A673 (cell line): ENCODE results near the gene GNG7. TPM values are rescaled to one million over a fixed set of nuclear protein-coding genes. Genes with fewer than 3 reads are reported as not detected.

Experiments used
- BruUV-seq: library from RNA; stranded (reverse); fragments of 400-500 nt; replicated peaks from 2 replicates; lab custom pipeline; 2021; lab: Mats Ljungman, UMichigan
- CTCF ChIA-PET: fragments of 300-600 bp; sonication (Branson Sonifier 250); formaldehyde crosslinking; loops from one replicate; lab custom pipeline; 2022; ENCODE audit warnings: antibody characterized with exemption; lab: Charles Lee
- POLR2A ChIA-PET: fragments of 300-600 bp; sonication (Branson Sonifier 250); formaldehyde crosslinking; loops from one replicate; lab custom pipeline; 2022; ENCODE audit warnings: antibody characterized with exemption; ENCODE audit not compliant: low non-redundant PET; lab: Charles Lee
- DNase-seq: peaks from one replicate; pipeline ENCODE4 v3.0.0-alpha.2; 2015; ENCODE audit warnings: low spot score
- H3K27ac ChIP-seq: fragments of 200-600 bp; sonication (generic); 2 replicates; pipeline ENCODE4 v1.5.1; 2016; ENCODE audit warnings: mixed run types, low read depth, mild to moderate bottlenecking, mixed read lengths, antibody characterized with exemption, low read length; ENCODE audit not compliant: poor library complexity, severe bottlenecking
- H3K27me3 ChIP-seq: fragments of 200-600 bp; sonication (generic); replicated peaks from 2 replicates; pipeline ENCODE4 v1.6.1; 2017; ENCODE audit warnings: mixed run types, low read depth, mild to moderate bottlenecking, mixed read lengths, antibody characterized with exemption, low read length; ENCODE audit not compliant: insufficient read depth, poor library complexity
- H3K36me3 ChIP-seq: fragments of 200-600 bp; sonication (generic); 2 replicates; pipeline ENCODE4 v1.6.1; 2016; ENCODE audit warnings: mixed run types, mild to moderate bottlenecking, mixed read lengths, antibody characterized with exemption, low read length; ENCODE audit not compliant: insufficient read depth, poor library complexity, severe bottlenecking
- H3K4me1 ChIP-seq: fragments of 200-600 bp; sonication (generic); 2 replicates; pipeline ENCODE4 v1.6.1; 2017; ENCODE audit warnings: mixed run types, mild to moderate bottlenecking, mixed read lengths, antibody characterized with exemption, low read length; ENCODE audit not compliant: insufficient read depth, poor library complexity, severe bottlenecking
- H3K4me3 ChIP-seq: fragments of 200-600 bp; sonication (generic); 2 replicates; pipeline ENCODE4 v1.5.1; 2016; ENCODE audit warnings: low read depth, mixed run types, mild to moderate bottlenecking, mixed read lengths, low read length; ENCODE audit not compliant: poor library complexity, severe bottlenecking
- H3K9me3 ChIP-seq: fragments of 200-600 bp; sonication (generic); 2 replicates; pipeline ENCODE4 v1.6.1; 2016; ENCODE audit warnings: mixed run types, low read depth, mild to moderate bottlenecking, mixed read lengths, antibody characterized with exemption, low read length; ENCODE audit not compliant: poor library complexity, severe bottlenecking
- CTCF ChIP-seq: fragments of 300-800, 200-600 bp; sonication (generic); conservative IDR thresholded peaks from 2 replicates; pipeline ENCODE4 v1.5.1; 2017; ENCODE audit warnings: low read depth, mild to moderate bottlenecking, antibody characterized with exemption, low read length, moderate library complexity, mixed read lengths
- EZH2 ChIP-seq: fragments of 200-600 bp; sonication (generic); IDR thresholded peaks from 2 replicates; pipeline ENCODE4 v1.6.1; 2017; ENCODE audit warnings: borderline replicate concordance, low read depth, mild to moderate bottlenecking, mixed read lengths, antibody characterized with exemption, low read length; ENCODE audit not compliant: poor library complexity, severe bottlenecking
- intact Hi-C: fragments of 100-400 bp; cut with micrococcal nuclease; formaldehyde crosslinking; loops from one replicate; pipeline ENCODE4 v1.10.0; 2022; ENCODE audit not compliant: unreplicated experiment
- total RNA-seq: library from RNA; stranded (reverse); gene quantifications from 2 replicates; pipeline ENCODE4 v1.2.3, GENCODE V29; 2021

Gene GNG7
- total RNA-seq, 1 experiment from 2014 or later, result 0.30 TPM

- Histone ChIP-seq H3K4me1 (no peaks in the 10 kb centered on the region), H3K4me3 (no peak overlapping the region), H3K27me3 (peaks cover 7% of the 10 kb centered on the region), H3K36me3 (no peaks in the 10 kb centered on the region), H3K27ac (no peak overlapping the region), H3K9me3 (no peaks in the 10 kb centered on the region)
- POLR2A ChIA-PET, result no interaction called here
- intact Hi-C loops, result no loop called here
- TF ChIP-seq EZH2 (no peak), CTCF (no peak)
- BruUV-seq, result no TSS peak
- DNase-seq, result no peak
- CTCF ChIA-PET, result no interaction called here
These were observed 44.9 kb upstream of the GNG7 start for GRCh38 chr19:2747349-2747748.

- no peak overlapping the region for H3K4me3 ChIP-seq
- DNase-seq, result no peak
- no TSS peak for BruUV-seq
- no peak overlapping the region for H3K27ac ChIP-seq
- peaks cover 7% of the 10 kb centered on the region for H3K27me3 ChIP-seq
- ChIA-PET POLR2A (no interaction called here), CTCF (no interaction called here)
- H3K36me3 ChIP-seq, result no peaks in the 10 kb centered on the region
- intact Hi-C loops, result no loop called here
- no peaks in the 10 kb centered on the region for H3K9me3 ChIP-seq
- H3K4me1 ChIP-seq, result no peaks in the 10 kb centered on the region
- TF ChIP-seq CTCF, result no peak
- TF ChIP-seq EZH2, result no peak
These were observed 41.6 kb upstream of the GNG7 start for GRCh38 chr19:2744113-2744512.

GRCh38 chr19:2743099-2743498 is 40.6 kb upstream of the GNG7 start:
- Histone ChIP-seq H3K4me3 (no peak overlapping the region), H3K27me3 (peaks cover 7% of the 10 kb centered on the region), H3K27ac (no peak overlapping the region), H3K9me3 (no peaks in the 10 kb centered on the region), H3K4me1 (no peaks in the 10 kb centered on the region), H3K36me3 (no peaks in the 10 kb centered on the region)
- CTCF ChIA-PET, result no interaction called here
- POLR2A ChIA-PET, result no interaction called here
- TF ChIP-seq CTCF (no peak), EZH2 (no peak)
- intact Hi-C loops, result no loop called here
- no TSS peak for BruUV-seq
- DNase-seq, result no peak
